NK-92 (cell line): ENCODE measurements around the gene ZNF474.

Experiments used
- DNase-seq: peaks from one replicate; lab custom pipeline; 2025; ENCODE audit not compliant: unreplicated experiment; lab: John Stamatoyannopoulos, UW

Gene ZNF474

GRCh38 chr5:122180146-122180712, 50.9 kb downstream of the ZNF474 start:
- DNase-seq = no peak

DNA sequence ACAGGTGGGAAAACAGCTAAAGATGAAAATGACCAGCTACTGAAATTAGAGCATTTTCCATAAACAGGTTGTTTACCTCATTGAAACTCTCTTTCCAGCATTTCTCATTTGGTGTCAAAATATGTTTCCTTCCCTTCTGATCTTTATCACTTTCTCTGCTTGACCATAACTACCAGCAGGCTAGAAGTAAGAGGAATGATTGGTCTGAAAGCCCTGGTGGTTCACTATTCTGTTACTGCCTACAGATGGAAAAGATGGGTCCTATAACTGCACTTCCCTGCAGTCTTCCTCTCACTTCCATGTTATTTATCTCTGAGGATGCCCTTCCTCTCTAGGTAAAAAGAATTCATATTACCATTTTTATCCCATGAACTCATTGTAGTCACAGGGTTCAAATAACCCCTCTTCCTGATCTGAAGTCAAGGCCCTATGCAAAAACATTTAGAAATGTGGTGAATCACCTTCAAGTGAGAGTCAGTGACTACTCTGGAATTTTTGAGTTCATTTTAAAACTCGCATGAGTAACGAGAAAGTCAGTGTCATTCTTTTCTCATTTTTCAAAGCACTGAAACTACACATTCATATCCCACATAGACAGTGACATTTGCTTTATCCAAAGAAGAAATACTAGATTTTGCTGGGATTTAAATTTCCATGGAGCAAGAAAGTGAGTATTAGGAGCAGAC, 51.7 kb downstream of the ZNF474 start:
- DNase-seq = no peak

GRCh38 chr5:122181863-122182262, 52.5 kb downstream of the ZNF474 start:
- no peak for DNase-seq

DNA sequence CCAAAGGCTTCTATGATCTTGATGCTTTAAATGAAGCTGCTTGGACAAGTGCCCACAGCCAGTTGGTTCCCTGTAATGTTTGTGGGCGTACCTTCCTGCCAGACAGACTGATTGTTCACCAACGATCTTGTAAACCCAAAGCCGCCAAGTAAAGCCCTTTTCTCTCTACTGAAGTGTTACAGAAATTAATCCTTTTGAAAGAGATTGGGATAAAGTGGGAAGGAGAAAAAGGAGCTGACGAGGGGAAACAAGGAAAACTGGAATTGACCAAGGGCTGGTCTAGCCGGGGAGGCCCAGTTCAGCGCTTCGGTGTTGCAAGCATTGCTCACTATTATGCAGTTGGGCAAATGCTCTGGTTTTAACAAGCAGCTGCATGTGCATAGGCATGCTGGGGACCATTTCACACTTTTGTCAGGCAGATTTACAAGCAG, 53.2 kb downstream of the ZNF474 start:
- DNase-seq = no peak

GRCh38 chr5:122183098-122183787, 53.9 kb downstream of the ZNF474 start:
- no peak for DNase-seq

DNA sequence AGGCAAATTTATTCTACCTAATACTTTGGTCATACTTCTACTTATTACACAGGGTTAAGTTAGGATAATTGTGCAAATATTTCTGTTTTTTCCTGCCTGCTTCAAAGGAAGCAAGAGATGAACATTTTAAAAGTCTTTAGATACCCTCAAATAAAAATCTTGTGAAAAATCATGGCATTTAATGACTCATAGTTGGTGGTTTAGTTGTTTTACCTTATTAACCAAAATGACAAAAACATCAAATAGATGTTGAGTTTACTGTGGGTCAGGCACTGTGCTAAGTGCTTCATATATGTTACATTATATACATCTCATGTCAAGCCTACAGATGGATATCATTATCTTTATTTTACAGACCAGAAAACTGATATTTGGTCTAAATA, 54.4 kb downstream of the ZNF474 start:
- DNase-seq = no peak

DNA sequence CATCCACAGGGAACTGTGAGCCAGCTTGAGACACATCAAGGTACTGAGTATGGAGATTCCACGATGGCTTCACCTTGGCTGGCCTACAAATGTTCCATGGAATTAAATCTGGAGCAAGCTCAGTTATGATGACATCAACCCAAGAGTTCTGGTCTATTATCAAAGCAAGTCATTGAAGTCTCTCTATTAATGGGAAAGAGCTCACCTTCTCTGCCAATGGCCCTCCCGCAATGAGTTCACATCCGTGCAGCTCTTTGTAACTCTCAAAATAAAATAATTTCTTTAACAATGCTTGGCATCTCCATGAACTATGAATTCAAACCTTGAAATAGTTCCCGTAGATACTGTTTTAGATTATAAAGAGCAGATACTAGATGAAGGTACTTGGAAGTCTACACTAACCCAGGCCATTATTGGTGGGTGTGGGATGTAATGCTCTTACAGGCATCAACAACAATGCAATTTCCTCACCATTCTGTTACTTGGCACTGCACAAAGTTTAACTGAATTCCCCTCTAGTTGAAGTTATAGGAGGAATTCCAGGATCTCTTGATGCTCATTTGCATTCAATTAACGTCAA, 55.4 kb downstream of the ZNF474 start:
- no peak for DNase-seq

- no peak for DNase-seq
These were observed 58.1 kb downstream of the ZNF474 start for GRCh38 chr5:122187426-122187825.

DNA sequence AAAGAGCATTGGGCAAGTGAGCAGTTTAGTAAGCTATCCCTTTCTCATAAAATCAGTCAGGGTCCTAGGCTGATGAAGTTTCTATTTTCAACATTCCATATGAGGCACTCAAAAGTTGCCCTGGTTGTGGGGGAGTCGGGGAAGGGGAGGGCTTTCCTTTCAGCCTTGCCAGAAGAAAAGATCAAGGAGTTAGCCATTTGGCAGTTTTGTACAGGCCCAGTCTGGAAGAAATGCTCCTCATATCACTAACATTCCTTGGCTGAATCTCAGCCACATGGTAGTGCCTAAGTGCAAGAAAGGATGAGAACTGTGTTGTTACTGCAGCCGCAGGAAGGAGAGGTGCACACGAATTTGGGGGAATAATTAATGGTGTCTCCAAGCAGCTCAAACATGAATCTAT, 60.8 kb downstream of the ZNF474 start:
- no peak for DNase-seq

GRCh38 chr5:122192497-122193496, 63.5 kb downstream of the ZNF474 start:
- no peak for DNase-seq

DNA sequence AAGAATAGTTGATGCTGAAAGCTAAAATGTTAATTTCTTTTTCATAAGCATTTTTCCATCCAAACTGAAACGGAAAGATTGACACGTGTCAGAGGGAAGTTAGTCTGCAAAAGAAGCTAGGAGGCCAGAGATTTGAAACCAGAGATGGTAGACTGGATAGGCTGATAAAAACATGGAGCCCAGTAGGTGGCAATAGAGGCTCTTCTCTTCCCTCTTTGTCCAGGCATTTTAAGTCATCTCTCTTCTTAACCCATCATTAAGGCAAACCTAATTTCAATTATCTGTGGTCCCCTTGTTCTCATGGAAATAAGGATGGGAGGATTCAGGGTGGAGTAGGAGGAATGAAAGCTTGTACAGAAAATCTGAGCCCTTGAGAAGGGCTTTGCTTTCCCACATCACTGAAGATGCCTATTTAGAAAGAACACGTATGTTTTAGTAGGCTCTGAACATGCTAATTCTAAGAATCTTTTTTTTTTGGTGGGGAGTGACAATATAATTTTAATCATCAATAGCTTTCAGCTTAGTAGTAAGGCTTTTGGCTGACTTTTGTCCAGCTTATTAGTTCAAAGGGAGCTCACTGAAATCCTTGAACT, 66.6 kb downstream of the ZNF474 start:
- no peak for DNase-seq

- no peak for DNase-seq
These were observed 69.8 kb downstream of the ZNF474 start for GRCh38 chr5:122199146-122199545.

DNA sequence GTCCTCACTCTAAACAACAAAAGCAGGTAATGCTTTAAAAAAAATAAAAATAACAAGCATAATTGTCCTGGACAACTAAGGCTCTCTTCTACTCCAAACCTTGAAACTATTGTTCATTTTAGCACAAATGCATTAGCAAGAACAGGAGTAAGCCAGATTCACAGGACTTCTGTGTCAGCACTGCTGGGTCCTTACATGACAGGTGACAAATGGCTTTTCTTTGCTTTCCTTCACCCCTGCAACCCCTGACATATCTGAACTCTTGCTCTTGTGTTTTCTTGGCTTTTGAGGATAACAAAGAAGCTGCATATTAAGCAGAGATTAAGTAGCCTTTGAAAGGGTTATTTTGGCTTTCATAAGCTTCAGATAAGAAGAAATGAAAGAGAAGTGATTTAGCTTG, 71.1 kb downstream of the ZNF474 start:
- DNase-seq = no peak

- no peak for DNase-seq
These were observed 71.5 kb downstream of the ZNF474 start for GRCh38 chr5:122200865-122201264.

GRCh38 chr5:122201365-122201764, 72.0 kb downstream of the ZNF474 start:
- no peak for DNase-seq

- no peak for DNase-seq
These were observed 73.6 kb downstream of the ZNF474 start for GRCh38 chr5:122202952-122203351.
